ENCODE measurements around the gene ANGPT4. TPM values are rescaled to one million over a fixed set of nuclear protein-coding genes. Genes with fewer than 3 reads are reported as not detected.

Gene ANGPT4
- total and polyA plus RNA-seq, 2 of the 8 experiments (the other 6 are each of a cell fraction or from before 2014, with no cell fraction given) = 0.07 to 0.33 TPM

DNA sequence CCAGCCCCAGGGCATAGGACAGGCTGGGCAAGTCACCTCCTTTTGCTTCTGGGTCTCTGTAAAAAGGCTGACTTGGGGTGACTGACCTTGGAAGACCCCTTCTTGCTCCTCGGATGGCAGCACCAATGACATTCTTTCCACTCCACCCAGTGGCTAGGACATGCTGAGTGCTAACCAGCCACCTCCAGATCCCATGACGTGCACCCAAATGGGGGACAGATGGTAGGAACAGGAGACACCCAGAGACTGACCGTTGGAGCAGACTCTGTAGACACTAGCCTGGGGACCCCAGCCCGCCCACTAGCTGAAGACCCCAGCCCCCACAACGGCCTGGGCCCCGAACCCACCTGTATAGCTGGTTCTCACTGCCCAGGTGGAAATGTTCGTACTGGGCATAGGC is 38.3 kb downstream of the ANGPT4 start:
- no peak overlapping the region for H3K27ac ChIP-seq (ENCODE audit: low read depth, low read length)
- no peak overlapping the region for H3K4me2 ChIP-seq (ENCODE audit: insufficient read depth in 1 of 2, low read depth in 2 of 2, low read length in 2 of 2)
- H4K5ac ChIP-seq (ENCODE audit: insufficient read length, low read depth, low read length) = no peak overlapping the region
- H3K23me2 ChIP-seq (ENCODE audit: low read depth, low read length) = no peaks in the 10 kb centered on the region
- WGBS, 2 experiments (ENCODE audit: extremely low coverage in 1 of 2, insufficient coverage in 1 of 2, insufficient read length in 1 of 2, insufficient replicate concordance in 2 of 2, low coverage in 1 of 2, low lambda C conversion rate in 2 of 2, missing lambda C conversion rate in 1 of 2) = 83% methylated on average over 6 of the region's 7 CpGs; no CpG with 5 or more reads in 1 of the 2 experiments
- TF ChIP-seq SIX5 (IDR thresholded peaks at IDR 0.05; ENCODE audit: low read depth, low read length) (no peak), GTF2F1 (IDR thresholded peaks at IDR 0.05; ENCODE audit: borderline replicate concordance, low read depth, low read length) (no peak), CTBP2 (IDR thresholded peaks at IDR 0.05; ENCODE audit: borderline replicate concordance, insufficient read depth, insufficient read length, low read length) (no peak), HDAC6 (IDR thresholded peaks at IDR 0.05; ENCODE audit: low read depth, low read length) (no peak), GABPA (IDR thresholded peaks at IDR 0.05; ENCODE audit: borderline replicate concordance, insufficient read depth, low read length) (no peak), TAF1 (IDR thresholded peaks at IDR 0.05; ENCODE audit: low read depth, low read length) (no peak), CREB1 (IDR thresholded peaks at IDR 0.05) (no peak), NRF1 (IDR thresholded peaks at IDR 0.05; ENCODE audit: low read depth, low read length) (no peak), NANOG (IDR thresholded peaks at IDR 0.05; ENCODE audit: insufficient read depth, low read depth, low read length, poor library complexity, severe bottlenecking) (no peak), KDM4A (IDR thresholded peaks at IDR 0.05; ENCODE audit: low read depth, low read length, severe bottlenecking) (no peak), BCL11A (IDR thresholded peaks at IDR 0.05; ENCODE audit: low read depth in 2 of 2, low read length in 2 of 2) (no peak), JUND (IDR thresholded peaks at IDR 0.05; ENCODE audit: low read length) (no peak), RNF2 (IDR thresholded peaks at IDR 0.05; ENCODE audit: borderline replicate concordance, low read depth, low read length, missing control alignments, poor library complexity, severe bottlenecking) (no peak), MAFK (IDR thresholded peaks at IDR 0.05; ENCODE audit: low read depth, low read length) (no peak)
- H2BK5ac ChIP-seq (ENCODE audit: low read depth, low read length) = no peak overlapping the region
- H3K9ac ChIP-seq (replicated peaks in 1 of 4; ENCODE audit: extremely low read depth in 1 of 4, low read depth in 3 of 4, low read length in 3 of 4) = no peak overlapping the region
- no peaks in the 10 kb centered on the region for H3K79me2 ChIP-seq (ENCODE audit: control insufficient read depth in 1 of 2, insufficient read depth in 2 of 2, low read length in 2 of 2)
- no peaks in the 10 kb centered on the region for H4K20me1 ChIP-seq (replicated peaks in 1 of 2; ENCODE audit: control insufficient read depth in 1 of 2, insufficient read depth in 2 of 2, low read length in 2 of 2)
- no peak overlapping the region for H3K23ac ChIP-seq (ENCODE audit: insufficient read length)
- H3K4me1 ChIP-seq (replicated peaks in 1 of 4; ENCODE audit: control insufficient read depth in 3 of 4, insufficient read depth in 4 of 4, low read length in 3 of 4) = peaks cover 0 to 2% (median 0%) of the 10 kb centered on the region in 4 experiments; a peak in 3 of 7 replicates
- no peak overlapping the region for H2BK20ac ChIP-seq (ENCODE audit: low read length)
- H2BK12ac ChIP-seq (ENCODE audit: low read depth, low read length) = no peak overlapping the region
- H3K27me3 ChIP-seq (replicated peaks in 1 of 4; ENCODE audit: control insufficient read depth in 3 of 4, extremely low read depth in 1 of 4, insufficient read depth in 3 of 4, low read length in 3 of 4) = no peaks in the 10 kb centered on the region
- H3K36me3 ChIP-seq (ENCODE audit: control insufficient read depth in 2 of 4, insufficient read depth in 4 of 4, low read length in 3 of 4) = no peaks in the 10 kb centered on the region
- CTCF ChIA-PET (ENCODE audit: partially characterized antibody) = interaction anchor here (1.0 to 9.2 kb wide), 8 partner anchors 11 to 88 kb away, joined by 3 to 95 read pairs (median 6); partner anchors contain the start of gene FAM110A
- H4K91ac ChIP-seq (replicated peaks; ENCODE audit: insufficient read length, low read length) = no peak overlapping the region
- DNase-seq (ENCODE audit: low read depth in 1 of 2, low spot score in 2 of 2) (no peak), FAIRE-seq (no peak)
- H2AK5ac ChIP-seq (ENCODE audit: low read depth, low read length) = no peak overlapping the region
- POLR2A ChIA-PET (ENCODE audit: partially characterized antibody) = no interaction called here
- no peak overlapping the region for H4K8ac ChIP-seq (ENCODE audit: extremely low read depth, insufficient read depth, low read length)
- H3K14ac ChIP-seq (ENCODE audit: insufficient read length) = no peak overlapping the region
- no peak overlapping the region for H3K56ac ChIP-seq (replicated peaks; ENCODE audit: insufficient read length, low read depth, low read length)
- no peak overlapping the region for H3K18ac ChIP-seq (ENCODE audit: extremely low read depth, low read length)
- no peak overlapping the region for H3K4ac ChIP-seq (replicated peaks; ENCODE audit: insufficient read length, low read depth, low read length)
- H2BK120ac ChIP-seq (replicated peaks; ENCODE audit: low read depth, low read length) = no peak overlapping the region
- no peaks in the 10 kb centered on the region for H3K79me1 ChIP-seq (ENCODE audit: low read depth, low read length)
- no peaks in the 10 kb centered on the region for H3K9me3 ChIP-seq (ENCODE audit: insufficient read depth in 2 of 2, low read depth in 1 of 2, low read length in 1 of 2)
- H2BK15ac ChIP-seq (ENCODE audit: low read length) = no peak overlapping the region
- H2AFZ ChIP-seq (ENCODE audit: low read length) = no peak overlapping the region
- H3K4me3 ChIP-seq (ENCODE audit: extremely low read depth in 1 of 4, insufficient read depth in 2 of 4, low read depth in 3 of 4, low read length in 4 of 4) = no peak overlapping the region
